Fibroblast of lung (primary cell): ENCODE results near the gene FKBP1C. TPM values are rescaled to one million over a fixed set of nuclear protein-coding genes. Genes with fewer than 3 reads are reported as not detected.

ENCODE experiments used
- DNase-seq, 2 donors: peaks; one replicate each; pipeline versions ENCODE4 v3.0.0 to v3.0.0-alpha.2; 2010; ENCODE audit warnings: low read depth in 2 of 2
- H2AFZ ChIP-seq: 2 replicates; pipeline ENCODE4 v1.5.1; 2012; ENCODE audit warnings: low read length, control low read depth, inconsistent platforms
- H3K27ac ChIP-seq: 2 replicates; pipeline ENCODE4 v1.5.1; 2011; ENCODE audit warnings: low read length, control low read depth; ENCODE audit not compliant: insufficient read depth
- H3K27me3 ChIP-seq: 2 replicates; pipeline ENCODE4 v1.5.1; 2011; ENCODE audit warnings: mild to moderate bottlenecking, low read length; ENCODE audit not compliant: control insufficient read depth, insufficient read depth
- H3K36me3 ChIP-seq: 2 replicates; pipeline ENCODE4 v1.5.1; 2011; ENCODE audit warnings: low read length; ENCODE audit not compliant: control insufficient read depth, insufficient read depth
- H3K4me1 ChIP-seq: 2 replicates; pipeline ENCODE4 v1.5.1; 2011; ENCODE audit warnings: low read length; ENCODE audit not compliant: control insufficient read depth, insufficient read depth; ENCODE audit errors: extremely low read depth
- H3K4me2 ChIP-seq: 2 replicates; pipeline ENCODE4 v1.5.1; 2011; ENCODE audit warnings: low read length, control low read depth; ENCODE audit not compliant: insufficient read depth; ENCODE audit errors: extremely low read depth
- H3K4me3 ChIP-seq, 4 experiments: fragments of 200-600 bp in 1 of 4; sonication (generic) in 1 of 4; replicated peaks in 1 of 4; 2 replicates each; pipeline ENCODE4 v1.5.1; 2011 to 2016; ENCODE audit warnings: low read length in 4 of 4, low read depth in 3 of 4, mild to moderate bottlenecking in 3 of 4, control low read depth in 2 of 4, inconsistent platforms in 1 of 4, mixed read lengths in 1 of 4; ENCODE audit not compliant: insufficient read depth in 1 of 4; ENCODE audit errors: control extremely low read depth in 1 of 4
- H3K79me2 ChIP-seq: 2 replicates; pipeline ENCODE4 v1.5.1; 2012; ENCODE audit warnings: mild to moderate bottlenecking, low read length, inconsistent platforms; ENCODE audit not compliant: control insufficient read depth, insufficient read depth
- H3K9ac ChIP-seq: 2 replicates; pipeline ENCODE4 v1.5.1; 2011; ENCODE audit warnings: mild to moderate bottlenecking, low read length, control low read depth; ENCODE audit not compliant: insufficient read depth
- H3K9me3 ChIP-seq: 2 replicates; pipeline ENCODE4 v1.5.1; 2012; ENCODE audit warnings: low read depth, low read length; ENCODE audit not compliant: control insufficient read depth, insufficient read depth
- H4K20me1 ChIP-seq: 2 replicates; pipeline ENCODE4 v1.5.1; 2011; ENCODE audit warnings: low read length; ENCODE audit not compliant: control insufficient read depth, insufficient read depth; ENCODE audit errors: extremely low read depth
- EZH2 ChIP-seq: IDR thresholded peaks from 2 replicates; pipeline ENCODE4 v1.5.1; 2012; ENCODE audit warnings: low read length, control low read depth, mild to moderate bottlenecking; ENCODE audit errors: missing control alignments
- polyA plus RNA-seq, 2 donors: library from polyadenylated mRNA; depleted of rRNA in 1 of 2; stranded (reverse) in 1 of 2; unstranded in 1 of 2; fragments of >200 nt; gene quantifications; 2 replicates each; pipeline ENCODE4 v1.2.1, GENCODE V29; 2011 to 2012; ENCODE audit warnings: missing spikeins in 1 of 2
- total RNA-seq: library from RNA; depleted of rRNA; stranded (reverse); fragments of >200 nt; gene quantifications from 2 replicates; pipeline ENCODE4 v1.2.1, GENCODE V29; 2014
- TF ChIP-seq, protein P1 (sequence below), 2 donors: IDR thresholded peaks in 1 of 2; conservative IDR thresholded peaks in 1 of 2; 1 replicate in 1 of 2; 2 replicates in 1 of 2; pipeline ENCODE4 v1.5.1; 2011 to 2012; ENCODE audit warnings: low read length in 2 of 2, control low read depth in 1 of 2, inconsistent platforms in 1 of 2, low read depth in 1 of 2, mild to moderate bottlenecking in 1 of 2

Gene FKBP1C
- total and polyA plus RNA-seq, 2 donors (not counting 1 experiment from before 2014, with no cell fraction given): 0.99 to 1.5 TPM

DNA sequence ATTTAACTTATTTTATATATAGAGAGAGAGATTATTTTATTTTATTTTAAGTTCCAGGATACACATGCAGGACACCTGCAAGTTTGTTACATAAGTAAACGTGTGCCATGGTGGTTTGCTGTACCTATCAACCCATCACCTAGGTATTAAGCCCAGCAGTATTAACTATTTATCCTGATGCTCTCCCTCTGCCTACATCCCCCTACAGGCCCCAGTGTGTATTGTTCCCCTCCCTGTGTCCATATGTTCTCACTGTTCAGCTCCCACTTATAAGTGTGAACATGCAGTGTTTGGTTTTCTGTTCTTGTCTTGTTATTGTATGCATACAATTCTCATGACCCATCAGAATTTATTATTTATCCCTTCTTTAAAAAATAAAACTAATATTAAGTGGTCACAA lies 34.6 kb downstream of the FKBP1C start:
- H3K36me3 ChIP-seq: no peaks in the 10 kb centered on the region
- no peak for DNase-seq
- no peaks in the 10 kb centered on the region for H3K27me3 ChIP-seq
- H3K27ac ChIP-seq: no peak overlapping the region
- H3K9ac ChIP-seq: no peak overlapping the region
- no peak overlapping the region for H3K4me2 ChIP-seq
- H2AFZ ChIP-seq: no peak overlapping the region
- TF ChIP-seq, protein P1, sequence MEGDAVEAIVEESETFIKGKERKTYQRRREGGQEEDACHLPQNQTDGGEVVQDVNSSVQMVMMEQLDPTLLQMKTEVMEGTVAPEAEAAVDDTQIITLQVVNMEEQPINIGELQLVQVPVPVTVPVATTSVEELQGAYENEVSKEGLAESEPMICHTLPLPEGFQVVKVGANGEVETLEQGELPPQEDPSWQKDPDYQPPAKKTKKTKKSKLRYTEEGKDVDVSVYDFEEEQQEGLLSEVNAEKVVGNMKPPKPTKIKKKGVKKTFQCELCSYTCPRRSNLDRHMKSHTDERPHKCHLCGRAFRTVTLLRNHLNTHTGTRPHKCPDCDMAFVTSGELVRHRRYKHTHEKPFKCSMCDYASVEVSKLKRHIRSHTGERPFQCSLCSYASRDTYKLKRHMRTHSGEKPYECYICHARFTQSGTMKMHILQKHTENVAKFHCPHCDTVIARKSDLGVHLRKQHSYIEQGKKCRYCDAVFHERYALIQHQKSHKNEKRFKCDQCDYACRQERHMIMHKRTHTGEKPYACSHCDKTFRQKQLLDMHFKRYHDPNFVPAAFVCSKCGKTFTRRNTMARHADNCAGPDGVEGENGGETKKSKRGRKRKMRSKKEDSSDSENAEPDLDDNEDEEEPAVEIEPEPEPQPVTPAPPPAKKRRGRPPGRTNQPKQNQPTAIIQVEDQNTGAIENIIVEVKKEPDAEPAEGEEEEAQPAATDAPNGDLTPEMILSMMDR (conservative IDR thresholded peaks at IDR 0.05 in 1 of 2, IDR thresholded peaks at IDR 0.05 in 1 of 2; ENCODE audit: low read depth in 1 of 2, low read length in 2 of 2): no peak
- H3K79me2 ChIP-seq: no peaks in the 10 kb centered on the region
- no peaks in the 10 kb centered on the region for H3K4me1 ChIP-seq
- no peaks in the 10 kb centered on the region for H4K20me1 ChIP-seq
- H3K9me3 ChIP-seq: no peaks in the 10 kb centered on the region
- no peak overlapping the region for H3K4me3 ChIP-seq

DNA sequence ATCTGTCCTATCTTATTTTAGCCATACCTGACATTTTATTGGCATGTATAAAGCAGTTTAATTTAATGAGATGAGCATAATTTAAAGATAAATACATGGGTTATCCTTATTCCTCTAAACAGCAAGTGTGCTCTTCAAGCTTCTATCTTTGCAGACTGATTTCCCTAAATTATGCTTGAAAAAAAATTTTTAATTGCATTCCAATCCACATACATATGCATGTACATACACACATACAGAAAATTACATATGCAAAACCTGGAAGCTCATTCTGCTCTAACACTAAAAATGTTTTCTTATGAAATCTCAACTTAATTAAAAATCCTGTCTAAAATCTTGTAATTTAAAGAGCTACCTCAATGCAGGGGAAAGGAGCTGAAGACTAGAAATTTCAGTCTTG lies 35.3 kb downstream of the FKBP1C start:
- no peak for TF ChIP-seq EZH2
- TF ChIP-seq, protein P1 (conservative IDR thresholded peaks at IDR 0.05 in 1 of 2, IDR thresholded peaks at IDR 0.05 in 1 of 2; ENCODE audit: low read depth in 1 of 2, low read length in 2 of 2): no peak
- H4K20me1 ChIP-seq: no peaks in the 10 kb centered on the region
- no peak for DNase-seq
- no peak overlapping the region for H3K4me2 ChIP-seq
- no peaks in the 10 kb centered on the region for H3K4me1 ChIP-seq
- H2AFZ ChIP-seq: no peak overlapping the region
- no peaks in the 10 kb centered on the region for H3K27me3 ChIP-seq
- no peaks in the 10 kb centered on the region for H3K36me3 ChIP-seq
- no peak overlapping the region for H3K27ac ChIP-seq
- no peak overlapping the region for H3K9ac ChIP-seq
- no peaks in the 10 kb centered on the region for H3K9me3 ChIP-seq
- H3K4me3 ChIP-seq: no peak overlapping the region
- H3K79me2 ChIP-seq: no peaks in the 10 kb centered on the region

DNA sequence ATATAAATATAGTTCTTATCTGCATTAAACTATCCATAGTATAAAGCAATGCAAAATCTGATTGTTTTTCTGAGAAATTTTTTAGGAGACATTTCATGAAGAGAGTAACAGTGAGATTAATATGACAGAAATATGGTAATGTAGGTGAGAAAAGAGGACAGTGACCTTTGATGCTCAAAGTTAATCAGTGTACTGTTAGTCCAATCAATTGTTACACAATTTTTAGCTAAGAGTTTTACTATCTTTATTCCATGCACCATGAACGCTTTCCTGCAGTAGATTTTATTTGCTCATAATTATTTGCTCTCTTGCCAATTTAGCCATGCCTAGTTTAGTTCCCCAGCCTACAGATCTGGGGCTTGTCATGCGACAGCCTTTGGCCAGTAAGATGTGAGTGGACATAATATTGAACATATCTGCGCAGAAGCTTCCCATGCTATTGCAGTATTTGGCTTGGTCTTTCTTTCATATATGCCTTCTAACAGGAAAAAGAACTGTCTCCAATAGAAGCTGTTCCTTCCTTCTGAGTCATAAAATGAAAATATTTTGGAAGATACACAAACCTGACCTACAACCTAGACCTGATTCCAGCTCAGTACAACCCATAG lies 38.7 kb downstream of the FKBP1C start:
- Histone ChIP-seq H3K4me3 (no peak overlapping the region), H3K27ac (no peak overlapping the region), H3K27me3 (no peaks in the 10 kb centered on the region), H2AFZ (no peak overlapping the region), H3K79me2 (no peaks in the 10 kb centered on the region), H4K20me1 (no peaks in the 10 kb centered on the region), H3K36me3 (no peaks in the 10 kb centered on the region), H3K9me3 (no peaks in the 10 kb centered on the region), H3K4me1 (no peaks in the 10 kb centered on the region), H3K4me2 (no peak overlapping the region), H3K9ac (no peak overlapping the region)
- DNase-seq: no peak
- TF ChIP-seq EZH2: no peak
- TF ChIP-seq, protein P1 (conservative IDR thresholded peaks at IDR 0.05 in 1 of 2, IDR thresholded peaks at IDR 0.05 in 1 of 2; ENCODE audit: low read depth in 1 of 2, low read length in 2 of 2): no peak
